D721Med (cell line): ENCODE data around the gene MAPRE2.

Experiments
- DNase-seq: peaks from one replicate; pipeline ENCODE4 v3.0.0; 2011; ENCODE audit warnings: low spot score; ENCODE audit not compliant: insufficient read length
- FAIRE-seq: peaks from 2 replicates; lab custom pipeline; 2011; peaks lifted over from hg19 to GRCh38; lab: Jason Lieb, UNC
- CTCF ChIP-seq: IDR thresholded peaks from 2 replicates; pipeline ENCODE4 v1.5.1; 2012; ENCODE audit warnings: mild to moderate bottlenecking, control low read depth; ENCODE audit not compliant: insufficient read depth; ENCODE audit errors: missing control alignments

Gene MAPRE2

DNA sequence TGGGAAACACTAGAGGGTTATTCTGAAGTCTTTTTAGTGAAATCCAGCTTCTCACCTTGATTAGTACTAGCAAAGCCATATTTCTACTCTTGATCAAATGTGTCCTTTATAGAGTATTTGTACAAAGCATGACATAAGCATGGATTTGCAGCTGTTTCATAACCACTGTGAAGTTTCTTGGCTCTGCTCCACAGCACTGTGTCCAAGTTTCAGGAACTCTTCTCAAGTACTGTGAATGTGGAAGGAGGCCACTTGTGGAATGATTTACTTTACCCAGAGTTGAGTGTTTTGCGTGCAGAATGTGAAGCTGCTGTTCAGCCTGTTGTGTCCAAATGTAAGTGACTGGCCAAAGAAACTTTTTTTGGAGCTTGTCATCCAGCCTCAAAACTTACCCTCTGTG lies 16.2 kb upstream of the MAPRE2 start:
- FAIRE-seq (peak; percentile 32), DNase-seq (no peak)
- TF ChIP-seq CTCF, result no peak

DNA sequence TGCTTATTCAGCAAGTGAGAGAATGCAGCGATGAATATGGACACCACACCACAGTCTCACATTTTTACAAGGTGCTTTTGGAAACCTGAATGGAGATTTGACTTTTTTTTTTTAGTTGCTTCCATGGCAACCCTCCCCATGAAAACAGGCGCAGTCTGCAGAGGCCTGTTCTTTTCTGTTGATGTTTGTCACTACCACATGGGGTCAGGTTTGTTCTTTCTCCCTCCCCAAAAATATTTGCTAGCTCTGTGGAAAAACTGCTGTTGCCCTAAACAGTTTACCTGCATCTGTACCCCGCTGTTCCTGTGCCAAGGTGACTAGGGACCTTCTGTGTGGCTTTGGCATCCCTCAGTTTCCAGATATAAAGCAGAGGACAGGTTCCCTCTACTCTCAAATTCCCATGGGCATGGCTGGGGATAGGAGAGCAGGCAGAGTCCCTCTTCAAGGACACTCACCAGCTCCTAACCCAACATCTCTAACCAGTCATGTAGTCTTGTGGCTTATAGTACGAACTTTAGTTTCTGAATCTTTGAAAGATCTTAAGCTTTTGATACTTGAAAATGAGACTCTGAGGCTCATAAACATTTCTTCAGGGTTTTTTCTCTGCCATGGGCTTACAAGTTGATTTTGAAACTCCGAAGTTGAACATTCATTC lies 14.7 kb upstream of the MAPRE2 start:
- no peak for TF ChIP-seq CTCF
- DNase-seq, result no peak
- no peak for FAIRE-seq

DNA sequence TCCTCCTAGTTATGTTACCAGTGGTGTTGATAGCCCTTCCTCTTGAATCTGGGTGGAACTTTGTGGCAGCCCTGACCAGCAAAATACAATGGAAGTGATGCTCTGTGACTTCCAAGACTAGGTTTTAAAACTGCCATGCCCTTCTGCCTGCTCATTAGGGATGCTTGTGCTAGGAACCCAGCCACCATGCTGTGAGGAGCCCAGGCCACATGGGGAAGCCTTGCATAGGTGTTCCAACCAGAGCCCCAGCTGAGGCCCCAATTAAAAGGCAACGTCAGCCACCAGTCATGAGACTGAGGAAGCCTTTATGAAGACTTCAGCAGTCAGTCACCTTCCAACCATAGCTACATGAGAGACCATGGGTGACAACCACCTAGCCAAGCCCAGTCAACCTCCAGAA lies 14.0 kb upstream of the MAPRE2 start:
- DNase-seq, result no peak
- FAIRE-seq, result no peak
- TF ChIP-seq CTCF, result no peak

DNA sequence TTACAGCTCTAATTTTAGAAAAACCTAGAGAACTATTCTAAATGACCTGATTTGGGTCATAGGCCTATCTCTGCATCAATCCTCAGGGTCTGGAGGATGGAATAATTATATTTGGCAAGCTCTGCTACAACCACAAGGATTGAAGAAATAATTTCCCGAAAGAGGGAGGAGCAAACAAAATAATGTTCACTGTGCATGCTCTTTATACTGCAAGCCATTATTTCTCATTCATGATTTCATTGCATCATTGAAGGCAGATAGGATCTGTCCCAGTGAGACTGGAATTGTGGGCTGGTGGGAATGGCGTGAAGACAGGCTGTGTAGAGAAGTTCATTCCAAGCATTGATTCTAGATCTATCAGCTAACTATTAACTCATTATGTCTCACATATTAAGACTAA lies 12.7 kb upstream of the MAPRE2 start:
- FAIRE-seq, result no peak
- no peak for DNase-seq
- no peak for TF ChIP-seq CTCF

DNA sequence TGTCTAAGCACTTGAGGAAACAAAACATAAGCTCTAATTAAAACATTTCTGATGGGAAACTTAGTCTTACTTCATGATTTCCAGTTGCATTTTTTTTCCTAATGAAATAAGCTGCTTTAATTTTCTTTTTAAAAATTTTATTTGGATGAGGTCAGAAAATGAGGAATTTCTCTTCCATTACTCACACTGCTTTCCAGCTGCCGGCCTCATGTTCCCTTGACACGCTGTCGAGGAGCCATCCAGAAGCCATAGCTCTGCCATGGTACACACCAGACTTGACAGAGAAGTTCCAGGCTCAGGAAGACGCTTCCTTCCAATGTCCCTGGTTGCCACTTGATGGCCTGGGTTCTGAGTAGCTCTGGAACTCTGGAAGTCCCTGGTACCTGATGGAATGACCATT lies 12.1 kb upstream of the MAPRE2 start:
- no peak for DNase-seq
- no peak for TF ChIP-seq CTCF
- FAIRE-seq, result no peak

GRCh38 chr18:35029770-35030169 lies 11.4 kb upstream of the MAPRE2 start:
- DNase-seq, result no peak
- no peak for FAIRE-seq
- TF ChIP-seq CTCF, result no peak

DNA sequence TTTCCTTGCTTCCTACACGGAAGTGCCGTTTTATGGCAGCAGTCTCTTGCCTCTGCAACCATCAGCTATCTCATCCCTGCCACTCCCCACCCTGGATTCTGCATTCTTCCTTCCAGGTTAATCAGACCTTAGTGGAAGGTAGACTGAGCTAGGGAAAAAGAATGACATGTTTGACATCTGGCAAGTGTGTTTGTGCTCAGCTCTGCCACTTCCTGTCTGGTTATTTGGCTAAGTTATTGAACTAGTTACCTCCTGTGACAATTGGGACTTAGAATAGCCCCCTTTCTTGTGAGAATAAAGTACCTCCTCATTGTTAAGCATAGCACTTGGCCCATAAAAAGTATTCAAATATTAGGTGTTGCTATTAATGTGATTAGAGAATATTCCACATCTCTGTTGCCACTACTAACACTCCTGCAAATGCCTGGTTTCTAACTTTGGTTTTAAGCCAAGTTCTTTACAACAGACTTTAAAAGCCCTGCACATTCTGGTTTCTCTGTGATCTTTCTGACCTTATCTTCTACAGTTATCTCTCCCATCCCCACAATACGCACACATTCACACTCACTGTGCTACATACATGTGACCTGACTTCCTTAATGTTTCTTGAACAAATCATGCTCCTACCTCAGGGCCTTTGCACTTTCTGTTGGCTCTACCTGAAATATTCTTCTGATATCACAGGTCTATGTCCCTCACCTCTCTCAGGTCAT lies 10.8 kb upstream of the MAPRE2 start:
- no peak for TF ChIP-seq CTCF
- DNase-seq (no peak), FAIRE-seq (peak; percentile 11)
